H9 (cell line): ENCODE measurements around the gene MXD3. TPM values are rescaled to one million over a fixed set of nuclear protein-coding genes. Genes with fewer than 3 reads are reported as not detected.
A peak's percentile ranks its signal among the peaks of the same experiment; 100 is the strongest.

Source experiments
- DNase-seq: peaks from one replicate; pipeline ENCODE4 v3.0.0-alpha.2; 2017
- H2AFZ ChIP-seq: one replicate; pipeline ENCODE4 v1.6.1; 2013; ENCODE audit warnings: mild to moderate bottlenecking, low read length, control low read depth, moderate library complexity
- H2AK5ac ChIP-seq: 2 replicates; pipeline ENCODE4 v1.6.1; 2013; ENCODE audit warnings: low read length, control low read depth, mixed read lengths; ENCODE audit not compliant: insufficient read length
- H2BK120ac ChIP-seq: one replicate; pipeline ENCODE4 v1.6.1; 2013; ENCODE audit warnings: low read depth, mild to moderate bottlenecking, low read length, control low read depth, inconsistent platforms; ENCODE audit not compliant: poor library complexity, severe bottlenecking
- H2BK12ac ChIP-seq: 2 replicates; pipeline ENCODE4 v1.6.1; 2013; ENCODE audit warnings: low read length, control low read depth, mixed read lengths, low read depth; ENCODE audit not compliant: insufficient read length
- H2BK15ac ChIP-seq: 2 replicates; pipeline ENCODE4 v1.6.1; 2013; ENCODE audit warnings: low read depth, low read length, control low read depth
- H2BK20ac ChIP-seq: one replicate; pipeline ENCODE4 v1.6.1; 2013; ENCODE audit warnings: low read depth, mild to moderate bottlenecking, low read length, control low read depth, inconsistent platforms; ENCODE audit not compliant: poor library complexity, severe bottlenecking
- H2BK5ac ChIP-seq: 2 replicates; pipeline ENCODE4 v1.6.1; 2013; ENCODE audit warnings: low read length, control low read depth, mixed read lengths; ENCODE audit not compliant: insufficient read length
- H3K14ac ChIP-seq: 2 replicates; pipeline ENCODE4 v1.6.1; 2013; ENCODE audit warnings: low read length, control low read depth; ENCODE audit not compliant: insufficient read depth
- H3K18ac ChIP-seq: 2 replicates; pipeline ENCODE4 v1.6.1; 2013; ENCODE audit warnings: low read depth, mild to moderate bottlenecking, mixed read lengths, low read length, control low read depth; ENCODE audit not compliant: insufficient read length
- H3K23ac ChIP-seq: 2 replicates; pipeline ENCODE4 v1.6.1; 2013; ENCODE audit warnings: low read length, control low read depth, mixed read lengths, low read depth; ENCODE audit not compliant: insufficient read length
- H3K23me2 ChIP-seq: 2 replicates; pipeline ENCODE4 v1.6.1; 2013; ENCODE audit warnings: low read depth, mild to moderate bottlenecking, mixed read lengths, low read length, control low read depth; ENCODE audit not compliant: insufficient read length, poor library complexity, severe bottlenecking
- H3K27ac ChIP-seq: 2 replicates; pipeline ENCODE4 v1.5.1; 2013; ENCODE audit warnings: low read length, control low read depth, mixed read lengths, low read depth; ENCODE audit not compliant: insufficient read length
- H3K27me3 ChIP-seq: 2 replicates; pipeline ENCODE4 v1.6.1; 2013; ENCODE audit warnings: low read length, control low read depth, inconsistent platforms; ENCODE audit not compliant: insufficient read depth
- H3K4ac ChIP-seq: 2 replicates; pipeline ENCODE4 v1.6.1; 2013; ENCODE audit warnings: low read depth, mild to moderate bottlenecking, control low read depth, inconsistent platforms, low read length, moderate library complexity
- H3K4me1 ChIP-seq: 2 replicates; pipeline ENCODE4 v1.6.1; 2013; ENCODE audit warnings: low read length, control low read depth, inconsistent platforms; ENCODE audit not compliant: insufficient read depth
- H3K4me2 ChIP-seq: 2 replicates; pipeline ENCODE4 v1.6.1; 2013; ENCODE audit warnings: low read length, control low read depth, mixed read lengths; ENCODE audit not compliant: insufficient read length, insufficient read depth
- H3K56ac ChIP-seq: 2 replicates; pipeline ENCODE4 v1.6.1; 2013; ENCODE audit warnings: low read depth, mild to moderate bottlenecking, mixed read lengths, low read length, control low read depth; ENCODE audit not compliant: insufficient read length
- H3K79me1 ChIP-seq: 2 replicates; pipeline ENCODE4 v1.6.1; 2013; ENCODE audit warnings: low read depth, mild to moderate bottlenecking, moderate library complexity, low read length, control low read depth, inconsistent platforms; ENCODE audit not compliant: insufficient read depth, poor library complexity, severe bottlenecking
- H3K79me2 ChIP-seq: 2 replicates; pipeline ENCODE4 v1.6.1; 2013; ENCODE audit warnings: low read length, control low read depth, inconsistent platforms; ENCODE audit not compliant: insufficient read depth
- H3K9ac ChIP-seq: 2 replicates; pipeline ENCODE4 v1.6.1; 2013; ENCODE audit warnings: low read length, control low read depth, mixed read lengths; ENCODE audit not compliant: insufficient read length; ENCODE audit errors: extremely low read depth
- H3K9me3 ChIP-seq: one replicate; pipeline ENCODE4 v1.6.1; 2013; ENCODE audit warnings: low read depth, low read length, inconsistent platforms; ENCODE audit not compliant: control insufficient read depth
- H3T11ph ChIP-seq: one replicate; pipeline ENCODE4 v1.6.1; 2013; ENCODE audit warnings: mild to moderate bottlenecking, low read length, control low read depth, inconsistent platforms
- H4K20me1 ChIP-seq: one replicate; pipeline ENCODE4 v1.6.1; 2013; ENCODE audit not compliant: control insufficient read depth, insufficient read length, insufficient read depth
- H4K5ac ChIP-seq: 2 replicates; pipeline ENCODE4 v1.6.1; 2013; ENCODE audit warnings: low read depth, mild to moderate bottlenecking, mixed read lengths, low read length, control low read depth; ENCODE audit not compliant: insufficient read length
- H4K8ac ChIP-seq: replicated peaks from 2 replicates; pipeline ENCODE4 v1.6.1; 2013; ENCODE audit warnings: low read length, control low read depth, mixed read lengths, low read depth; ENCODE audit not compliant: insufficient read length
- H4K91ac ChIP-seq: 2 replicates; pipeline ENCODE4 v1.6.1; 2013; ENCODE audit warnings: low read depth, mild to moderate bottlenecking, moderate library complexity, mixed read lengths, low read length, control low read depth; ENCODE audit not compliant: insufficient read length
- H3K27ac Mint-ChIP-seq, 3 experiments: 2 replicates in 2 of 3; 3 replicates in 1 of 3; pipeline ENCODE4 v1.8.0; 2020 to 2021; ENCODE audit warnings: mixed read lengths in 3 of 3, mild to moderate bottlenecking in 1 of 3, moderate library complexity in 1 of 3
- H3K27me3 Mint-ChIP-seq: 2 replicates; pipeline ENCODE4 v1.8.0; 2021; ENCODE audit warnings: low read depth, mild to moderate bottlenecking, moderate library complexity, mixed read lengths
- H3K36me3 Mint-ChIP-seq, 3 experiments: 2 replicates in 2 of 3; 3 replicates in 1 of 3; pipeline ENCODE4 v1.8.0; 2020 to 2021; ENCODE audit warnings: low read depth in 3 of 3, mixed read lengths in 3 of 3; ENCODE audit not compliant: insufficient read depth in 1 of 3
- H3K4me1 Mint-ChIP-seq, 2 experiments: 2 replicates each; pipeline ENCODE4 v1.8.0; 2020; ENCODE audit warnings: mixed read lengths in 2 of 2
- H3K4me3 Mint-ChIP-seq, 2 experiments: 2 replicates in 1 of 2; 3 replicates in 1 of 2; pipeline ENCODE4 v1.8.0; 2020 to 2021; ENCODE audit warnings: mild to moderate bottlenecking in 2 of 2, mixed read lengths in 2 of 2, moderate library complexity in 1 of 2
- H3K9me3 Mint-ChIP-seq, 2 experiments: 2 replicates in 1 of 2; 3 replicates in 1 of 2; pipeline ENCODE4 v1.8.0; 2020; ENCODE audit warnings: mild to moderate bottlenecking in 2 of 2, mixed read lengths in 2 of 2, moderate library complexity in 1 of 2
- WGBS: extraction: QIAGEN DNeasy Blood & Tissue Kit; methylation state at CpG from one replicate; pipeline ENCODE4 v1.1.7; 2013; ENCODE audit warnings: missing lambda C conversion rate, low lambda C conversion rate, mixed read lengths; ENCODE audit not compliant: insufficient read length; ENCODE audit errors: extremely low coverage; 5-methylcytosine and 5-hydroxymethylcytosine counted together
- total RNA-seq: library from RNA; stranded (reverse); gene quantifications from 2 replicates; pipeline ENCODE4 v1.2.1, GENCODE V29; 2021
- TF ChIP-seq, protein P1 (sequence below): fragments of 200-600 bp; sonication (generic); conservative IDR thresholded peaks from 3 replicates; pipeline ENCODE4 v1.8.0; 2021; ENCODE audit warnings: antibody characterized with exemption, mild to moderate bottlenecking

MXD3 gene
- total RNA-seq, 1 experiment from 2014 or later: 9.8 TPM

DNA sequence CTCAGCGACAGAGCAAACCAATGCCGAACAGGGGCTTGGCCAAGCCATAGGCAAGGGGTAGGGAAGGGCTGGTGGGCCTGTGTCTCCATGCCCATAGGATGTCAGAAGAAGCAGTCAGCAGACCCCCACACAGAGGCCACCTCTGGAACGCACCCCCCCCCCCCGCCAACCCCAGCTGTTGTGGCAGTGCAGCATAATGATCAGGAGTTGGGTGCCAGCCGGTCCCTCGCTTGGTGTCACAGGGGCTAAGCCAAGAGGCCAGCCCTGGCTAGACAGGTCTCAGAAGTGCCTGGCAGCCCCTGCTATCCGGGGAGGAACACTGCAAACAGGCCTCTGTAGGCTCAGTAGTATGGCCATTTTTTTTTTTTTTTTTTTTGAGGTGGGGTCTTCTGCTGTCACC is 3.7 kb upstream of the MXD3 start:
- Mint-ChIP-seq H3K27ac (peak overlapping the region in 1 of 3 experiments; percentile 61; a peak in 1 of 7 replicates), H3K27me3 (no peaks in the 10 kb centered on the region), H3K9me3 (no peaks in the 10 kb centered on the region; a peak in 1 of 5 replicates), H3K4me1 (peaks cover 14 to 24% of the 10 kb centered on the region in 2 experiments), H3K4me3 (no peak overlapping the region), H3K36me3 (peaks cover 3 to 9% (median 6%) of the 10 kb centered on the region in 3 experiments; a peak in 5 of 7 replicates)
- Histone ChIP-seq H3K79me1 (no peaks in the 10 kb centered on the region), H3K4me2 (no peak overlapping the region), H3T11ph (no peak overlapping the region), H3K23me2 (peaks cover 14% of the 10 kb centered on the region), H2BK120ac (no peak overlapping the region), H2BK5ac (no peak overlapping the region), H3K56ac (no peak overlapping the region), H3K23ac (no peak overlapping the region), H3K4ac (no peak overlapping the region), H3K14ac (no peak overlapping the region), H4K5ac (no peak overlapping the region), H2BK15ac (no peak overlapping the region), H3K9me3 (no peaks in the 10 kb centered on the region), H4K20me1 (no peaks in the 10 kb centered on the region), H4K8ac (no peak overlapping the region), H3K18ac (no peak overlapping the region), H2AK5ac (no peak overlapping the region), H3K4me1 (no peaks in the 10 kb centered on the region), H4K91ac (no peak overlapping the region), H2AFZ (no peak overlapping the region), H3K27ac (no peak overlapping the region), H3K27me3 (no peaks in the 10 kb centered on the region), H2BK20ac (no peak overlapping the region), H3K79me2 (no peaks in the 10 kb centered on the region), H2BK12ac (no peak overlapping the region), H3K9ac (no peak overlapping the region)
- no CpG with 5 or more reads among the region's 7 CpGs for WGBS
- TF ChIP-seq, protein P1, sequence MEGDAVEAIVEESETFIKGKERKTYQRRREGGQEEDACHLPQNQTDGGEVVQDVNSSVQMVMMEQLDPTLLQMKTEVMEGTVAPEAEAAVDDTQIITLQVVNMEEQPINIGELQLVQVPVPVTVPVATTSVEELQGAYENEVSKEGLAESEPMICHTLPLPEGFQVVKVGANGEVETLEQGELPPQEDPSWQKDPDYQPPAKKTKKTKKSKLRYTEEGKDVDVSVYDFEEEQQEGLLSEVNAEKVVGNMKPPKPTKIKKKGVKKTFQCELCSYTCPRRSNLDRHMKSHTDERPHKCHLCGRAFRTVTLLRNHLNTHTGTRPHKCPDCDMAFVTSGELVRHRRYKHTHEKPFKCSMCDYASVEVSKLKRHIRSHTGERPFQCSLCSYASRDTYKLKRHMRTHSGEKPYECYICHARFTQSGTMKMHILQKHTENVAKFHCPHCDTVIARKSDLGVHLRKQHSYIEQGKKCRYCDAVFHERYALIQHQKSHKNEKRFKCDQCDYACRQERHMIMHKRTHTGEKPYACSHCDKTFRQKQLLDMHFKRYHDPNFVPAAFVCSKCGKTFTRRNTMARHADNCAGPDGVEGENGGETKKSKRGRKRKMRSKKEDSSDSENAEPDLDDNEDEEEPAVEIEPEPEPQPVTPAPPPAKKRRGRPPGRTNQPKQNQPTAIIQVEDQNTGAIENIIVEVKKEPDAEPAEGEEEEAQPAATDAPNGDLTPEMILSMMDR: no peak
- no peak for DNase-seq
